Middle frontal gyrus (tissue), 1 donor: ENCODE data around the gene NKAIN4.
"Not testable (repeated sequence)": the region's sequence is repeated elsewhere in the genome, so short reads cannot be mapped to it uniquely, and the experiment has no call there.

Experiments
- DNase-seq: peaks from one replicate; pipeline ENCODE4 v3.0.0-alpha.2; 2015; ENCODE audit warnings: low spot score; ENCODE audit errors: extremely low spot score

NKAIN4 gene

GRCh38 chr20:63258781-63259180, 4.5 kb upstream of the NKAIN4 start:
- no peak for DNase-seq

GRCh38 chr20:63257629-63258028, 3.4 kb upstream of the NKAIN4 start:
- no peak for DNase-seq

- DNase-seq = no peak
These were observed 2.7 kb upstream of the NKAIN4 start for GRCh38 chr20:63256954-63257353.

- no peak for DNase-seq
These were observed 1.9 kb upstream of the NKAIN4 start for GRCh38 chr20:63255931-63256704.

GRCh38 chr20:63254606-63255384, 532 bp upstream of the NKAIN4 start:
- DNase-seq = no peak

- no peak for DNase-seq
These were observed 628 bp downstream of the NKAIN4 start for GRCh38 chr20:63253438-63254231.

GRCh38 chr20:63253065-63253437, 1.2 kb downstream of the NKAIN4 start:
- no peak for DNase-seq

GRCh38 chr20:63252284-63252711, 2.0 kb downstream of the NKAIN4 start:
- no peak for DNase-seq

GRCh38 chr20:63251350-63251749, 2.9 kb downstream of the NKAIN4 start:
- not testable (repeated sequence) for DNase-seq

- DNase-seq = no peak
These were observed 4.4 kb downstream of the NKAIN4 start for GRCh38 chr20:63249891-63250290.

GRCh38 chr20:63248835-63249591, 5.2 kb downstream of the NKAIN4 start:
- no peak for DNase-seq

GRCh38 chr20:63247671-63248228, 6.5 kb downstream of the NKAIN4 start:
- no peak for DNase-seq

GRCh38 chr20:63246490-63247288, 7.6 kb downstream of the NKAIN4 start:
- DNase-seq = no peak

GRCh38 chr20:63244468-63244867, 9.8 kb downstream of the NKAIN4 start:
- no peak for DNase-seq

- DNase-seq = no peak
These were observed 10.5 kb downstream of the NKAIN4 start for GRCh38 chr20:63243604-63244247.

GRCh38 chr20:63242736-63243135, 11.5 kb downstream of the NKAIN4 start:
- DNase-seq = no peak

- DNase-seq = no peak
These were observed 13.0 kb downstream of the NKAIN4 start for GRCh38 chr20:63241272-63241671.

- no peak for DNase-seq
These were observed 14.3 kb downstream of the NKAIN4 start for GRCh38 chr20:63240004-63240403.

GRCh38 chr20:63239431-63239830, 14.8 kb downstream of the NKAIN4 start:
- no peak for DNase-seq
